Suppressor macrophage treated with lipopolysaccharide for 1 hour (primary cell): ENCODE results near the gene MT1H.
"Not testable (repeated sequence)": the region's sequence is repeated elsewhere in the genome, so short reads cannot be mapped to it uniquely, and the experiment has no call there.

Experiments used
- DNase-seq, 3 donors: peaks; one replicate each; pipeline ENCODE4 v3.0.0-alpha.2; 2020 to 2022

MT1H gene

DNA sequence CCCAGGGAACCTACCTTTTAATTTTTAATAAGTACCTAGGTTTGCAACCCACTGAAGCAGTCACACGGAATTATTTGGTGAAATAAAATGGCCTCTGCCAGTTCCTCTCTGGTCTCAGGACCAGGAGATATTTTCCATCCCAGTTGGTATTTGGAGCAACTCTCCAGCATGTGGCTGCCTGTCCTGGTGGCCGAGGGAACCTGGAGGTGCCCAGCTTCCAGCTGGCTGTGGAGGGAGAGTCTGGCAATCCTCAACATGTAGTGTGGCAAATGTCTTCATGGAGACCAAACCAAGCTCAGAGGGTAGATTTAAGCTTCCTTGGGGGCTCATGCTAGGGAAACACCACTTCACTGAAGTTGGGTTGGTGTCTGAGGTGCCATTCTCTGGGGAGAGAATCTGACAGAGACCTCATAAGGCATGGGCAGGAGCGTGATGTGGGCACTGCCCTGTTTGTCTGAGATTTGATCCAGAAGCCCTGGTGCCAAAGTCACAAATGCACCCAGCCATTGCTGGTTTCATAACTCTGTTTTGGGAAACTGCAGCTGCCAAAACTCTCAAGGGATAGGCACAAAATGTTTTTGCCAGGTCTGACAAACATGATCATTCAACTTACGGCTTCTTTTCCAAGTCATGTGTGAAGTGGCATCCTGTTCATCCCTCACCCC, 15.4 kb downstream of the MT1H start:
- no peak for DNase-seq

DNA sequence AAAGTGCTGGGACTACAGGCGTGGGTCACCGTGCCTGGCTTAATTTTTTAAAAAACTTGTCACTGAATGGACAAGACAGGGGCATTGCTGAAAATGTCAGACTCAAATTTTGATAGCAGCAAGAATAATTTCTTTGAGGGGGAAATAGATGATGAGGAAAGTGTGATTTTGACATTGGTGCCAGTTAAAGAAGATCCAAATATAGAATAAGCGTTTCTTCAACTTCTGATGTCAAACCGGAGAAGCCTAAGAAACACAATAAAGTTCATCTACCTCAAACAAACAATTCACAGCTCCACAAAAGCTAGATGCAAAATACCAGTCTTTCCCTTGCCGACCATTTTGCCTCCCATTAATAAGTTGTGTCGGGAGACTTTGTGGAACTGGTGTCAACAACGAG, 17.1 kb downstream of the MT1H start:
- DNase-seq, result no peak

- no peak for DNase-seq
Observed at GRCh38 chr16:56688762-56689161, 19.1 kb downstream of the MT1H start.

GRCh38 chr16:56689171-56689570, 19.6 kb downstream of the MT1H start:
- DNase-seq, result no peak

GRCh38 chr16:56690420-56691122, 21.0 kb downstream of the MT1H start:
- DNase-seq, result no peak

GRCh38 chr16:56691885-56692284, 22.3 kb downstream of the MT1H start:
- DNase-seq, result peak; percentile 58 to 77 (median 76)

GRCh38 chr16:56695246-56695645, 25.6 kb downstream of the MT1H start:
- DNase-seq, result no peak

DNA sequence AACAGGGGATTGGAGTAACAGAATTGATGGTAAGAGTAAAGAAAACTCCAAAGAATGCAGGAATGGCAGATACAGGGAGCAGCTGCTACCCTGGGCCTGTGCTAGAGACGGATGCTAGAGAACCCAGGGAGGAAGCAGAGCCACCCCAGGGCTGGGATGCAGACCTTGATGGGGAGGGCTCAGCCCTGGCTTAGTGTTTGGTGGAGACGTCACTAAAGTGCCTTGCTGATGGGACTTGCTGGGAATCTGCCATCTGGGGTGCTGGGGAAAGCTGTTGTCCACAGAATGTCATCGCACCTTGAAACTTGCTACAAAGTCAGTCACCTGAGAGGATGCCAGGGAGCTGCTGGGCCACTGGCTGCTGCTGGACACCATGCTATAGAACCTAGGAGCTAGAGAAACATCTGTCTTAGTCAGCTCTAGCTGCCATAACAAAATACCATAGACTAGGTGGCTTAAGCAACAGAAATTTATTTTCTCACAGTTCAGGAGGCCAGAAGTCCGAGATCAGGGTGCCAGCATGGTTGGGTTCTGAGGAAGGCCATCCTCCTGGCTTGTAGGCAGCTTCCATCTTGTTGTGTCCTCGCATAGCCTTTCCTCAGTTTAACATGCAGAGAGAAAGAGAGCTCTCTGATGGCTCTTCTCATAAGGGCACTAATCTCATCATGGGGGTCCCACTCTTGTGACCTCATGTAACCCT, 28.0 kb downstream of the MT1H start:
- no peak for DNase-seq

GRCh38 chr16:56700195-56700594, 30.6 kb downstream of the MT1H start:
- DNase-seq, result no peak

DNA sequence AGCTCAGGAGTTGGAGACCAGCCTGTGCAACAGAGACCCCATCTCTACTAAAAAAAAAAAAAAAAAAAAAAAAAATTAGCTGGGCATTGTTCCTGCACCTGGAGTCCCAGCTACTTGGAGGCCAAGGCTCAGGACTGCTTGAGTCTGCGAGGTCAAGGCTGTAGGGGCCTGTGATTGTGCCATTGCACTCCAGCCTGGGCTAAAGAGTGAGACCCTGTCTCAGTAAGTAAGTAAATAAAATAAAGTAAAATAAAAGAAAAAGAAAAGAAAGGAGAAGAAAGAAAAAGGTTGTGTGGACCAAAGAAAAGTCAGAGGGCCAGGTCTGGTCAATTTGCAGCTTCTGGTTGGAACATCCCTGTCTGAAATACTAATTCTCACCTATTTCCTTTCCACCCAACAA, 31.0 kb downstream of the MT1H start:
- DNase-seq, result no peak

- DNase-seq, result no peak
Observed at GRCh38 chr16:56701534-56701933, 31.9 kb downstream of the MT1H start.

GRCh38 chr16:56702836-56703235, 33.2 kb downstream of the MT1H start:
- no peak for DNase-seq

GRCh38 chr16:56708525-56709442, 39.2 kb downstream of the MT1H start:
- DNase-seq, result no peak

- no peak for DNase-seq
Observed at GRCh38 chr16:56709443-56710040, 39.9 kb downstream of the MT1H start.

DNA sequence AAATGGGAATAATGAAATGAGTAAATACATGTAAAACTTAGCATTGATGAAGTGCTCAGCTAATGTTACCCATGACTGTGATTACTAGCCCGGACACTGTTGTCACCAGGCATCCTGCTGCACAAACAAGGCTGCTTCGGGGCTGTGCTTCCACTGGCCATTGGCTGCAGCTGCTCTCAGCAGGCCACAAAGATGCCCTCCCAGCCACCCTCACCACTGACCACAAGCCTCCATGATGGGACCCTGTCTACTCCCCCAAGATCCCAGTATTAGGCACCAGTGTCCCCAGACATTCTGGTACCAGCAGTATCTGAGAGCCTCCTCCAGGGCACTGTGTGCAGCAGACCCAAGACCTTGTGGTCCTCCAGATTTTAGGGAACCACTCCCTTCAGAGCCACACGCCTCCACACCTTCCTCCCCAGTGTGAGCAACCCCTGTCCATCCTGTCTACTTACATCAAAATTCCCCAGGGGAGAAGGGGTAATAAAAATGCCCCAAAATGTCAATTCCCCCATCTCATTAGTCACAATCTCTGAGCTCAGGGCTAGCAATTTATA, 40.6 kb downstream of the MT1H start:
- no peak for DNase-seq

- DNase-seq, result no peak
Observed at GRCh38 chr16:56711862-56712261, 42.2 kb downstream of the MT1H start.

DNA sequence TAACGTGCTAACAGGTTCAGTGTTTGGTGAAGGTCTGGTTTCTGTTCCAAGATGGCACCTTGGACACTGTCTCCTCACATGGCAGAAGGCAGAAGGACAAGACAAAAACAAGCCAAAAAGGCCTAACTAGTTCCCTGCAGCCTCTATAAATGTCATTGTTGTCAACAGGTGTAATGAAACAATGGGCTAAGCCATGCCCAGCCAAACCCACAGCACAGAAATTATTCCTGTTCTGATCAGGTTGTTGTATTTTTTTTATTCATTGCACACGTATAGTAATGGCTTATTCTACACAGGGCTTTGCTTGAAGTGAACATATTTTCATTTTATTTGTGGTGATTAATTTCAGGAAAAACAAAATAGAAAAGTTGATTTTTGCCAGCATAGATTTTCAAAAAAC, 44.2 kb downstream of the MT1H start:
- DNase-seq, result no peak

GRCh38 chr16:56715126-56715525, 45.5 kb downstream of the MT1H start:
- no peak for DNase-seq

DNA sequence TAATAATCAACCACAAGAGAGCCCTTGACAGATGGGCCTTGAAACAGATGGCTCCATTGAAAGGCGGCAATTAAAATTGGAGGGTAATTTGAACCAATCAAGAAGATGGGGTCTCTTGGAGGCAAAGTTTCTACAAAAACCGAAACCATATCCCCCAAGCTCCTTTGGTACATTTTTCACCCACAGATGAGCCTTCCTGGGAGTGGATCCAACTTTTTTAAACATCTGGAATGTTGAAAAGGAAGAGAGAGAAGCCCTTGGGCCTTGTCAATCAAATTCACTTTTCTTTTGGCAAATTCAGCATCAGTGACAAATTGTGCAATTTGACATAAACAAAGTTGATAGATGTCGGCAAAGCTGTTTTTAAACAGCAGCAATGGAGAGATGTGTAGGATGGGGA, 47.1 kb downstream of the MT1H start:
- DNase-seq, result no peak

GRCh38 chr16:56717532-56717931, 47.9 kb downstream of the MT1H start:
- DNase-seq, result not testable (repeated sequence)
